ENCODE data around the gene COL23A1. TPM values are rescaled to one million over a fixed set of nuclear protein-coding genes. Genes with fewer than 3 reads are reported as not detected.

COL23A1 gene
- total RNA-seq, 1 experiment from 2014 or later, result not detected

DNA sequence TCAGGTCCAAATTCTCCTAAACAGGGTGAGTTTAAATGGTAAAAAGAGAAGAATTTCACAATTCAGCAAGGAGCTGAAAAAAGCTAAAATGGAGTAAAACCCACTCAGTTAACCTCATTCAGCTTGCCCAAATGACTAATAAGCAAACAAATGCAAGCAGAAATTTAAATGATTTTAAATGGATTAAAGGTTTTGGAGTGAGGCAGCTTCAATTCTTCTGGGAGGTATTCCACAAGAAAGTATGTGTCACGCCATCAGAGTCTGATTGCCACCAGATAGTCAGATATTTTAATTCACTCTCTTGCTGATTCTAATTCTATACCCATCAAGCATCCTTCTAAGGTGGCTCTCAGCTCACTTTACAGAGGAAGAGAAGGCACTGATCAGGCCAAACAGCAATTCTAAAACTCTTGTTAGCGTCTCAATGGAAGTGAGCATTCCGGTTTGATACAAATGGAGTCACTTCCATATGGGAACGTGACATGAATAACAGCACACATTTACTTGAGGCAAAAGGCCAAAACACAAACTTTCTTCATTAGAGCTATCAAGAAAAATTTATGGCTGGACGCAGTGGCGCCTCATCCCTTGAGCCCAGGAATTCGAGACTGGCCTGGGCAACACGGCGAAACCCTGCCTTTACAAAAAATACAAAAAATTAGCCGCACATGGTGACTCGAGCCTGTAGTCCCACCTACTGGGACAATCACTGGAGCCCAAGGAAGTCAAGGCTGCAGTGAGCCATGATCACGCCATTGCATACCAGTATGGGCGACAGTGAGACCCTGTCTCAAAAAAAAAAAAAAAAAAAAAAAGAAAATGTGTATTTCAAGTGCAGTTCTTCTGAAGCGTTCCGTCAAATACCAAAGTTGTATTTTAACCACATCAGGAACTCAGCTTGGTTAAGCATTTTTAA is 34.7 kb upstream of the COL23A1 start:
- H3K4me1 Mint-ChIP-seq (ENCODE audit: low read depth, unreplicated experiment), result peaks cover 6% of the 10 kb centered on the region
- no peak for DNase-seq
- peaks cover 42% of the 10 kb centered on the region for H3K36me3 Mint-ChIP-seq (ENCODE audit: insufficient read depth, unreplicated experiment)
- H3K27me3 Mint-ChIP-seq (ENCODE audit: unreplicated experiment), result no peaks in the 10 kb centered on the region
- peak overlapping the region; percentile 100 for H3K4me3 Mint-ChIP-seq (ENCODE audit: low read depth, unreplicated experiment)
- peak overlapping the region; percentile 99 for H3K27ac Mint-ChIP-seq (ENCODE audit: unreplicated experiment)
- intact Hi-C loops (cut with micrococcal nuclease; ENCODE audit: unreplicated experiment), result loop anchor here (2.0 kb wide), 1 partner anchor 18 kb away; no protein-coding TSS in a partner anchor
- CTCF ChIA-PET, result interaction anchor here (0.7 to 1.2 kb wide), 2 partner anchors 23 to 927 kb away, joined by 3 to 5 read pairs; no protein-coding TSS in a partner anchor
- TF ChIP-seq, protein P1, sequence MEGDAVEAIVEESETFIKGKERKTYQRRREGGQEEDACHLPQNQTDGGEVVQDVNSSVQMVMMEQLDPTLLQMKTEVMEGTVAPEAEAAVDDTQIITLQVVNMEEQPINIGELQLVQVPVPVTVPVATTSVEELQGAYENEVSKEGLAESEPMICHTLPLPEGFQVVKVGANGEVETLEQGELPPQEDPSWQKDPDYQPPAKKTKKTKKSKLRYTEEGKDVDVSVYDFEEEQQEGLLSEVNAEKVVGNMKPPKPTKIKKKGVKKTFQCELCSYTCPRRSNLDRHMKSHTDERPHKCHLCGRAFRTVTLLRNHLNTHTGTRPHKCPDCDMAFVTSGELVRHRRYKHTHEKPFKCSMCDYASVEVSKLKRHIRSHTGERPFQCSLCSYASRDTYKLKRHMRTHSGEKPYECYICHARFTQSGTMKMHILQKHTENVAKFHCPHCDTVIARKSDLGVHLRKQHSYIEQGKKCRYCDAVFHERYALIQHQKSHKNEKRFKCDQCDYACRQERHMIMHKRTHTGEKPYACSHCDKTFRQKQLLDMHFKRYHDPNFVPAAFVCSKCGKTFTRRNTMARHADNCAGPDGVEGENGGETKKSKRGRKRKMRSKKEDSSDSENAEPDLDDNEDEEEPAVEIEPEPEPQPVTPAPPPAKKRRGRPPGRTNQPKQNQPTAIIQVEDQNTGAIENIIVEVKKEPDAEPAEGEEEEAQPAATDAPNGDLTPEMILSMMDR (IDR thresholded peaks at IDR 0.05; ENCODE audit: unreplicated experiment), result no peak
- H3K9me3 Mint-ChIP-seq (ENCODE audit: low read depth, unreplicated experiment), result peaks cover 4% of the 10 kb centered on the region
- BruUV-seq (replicated peaks), result no TSS peak

DNA sequence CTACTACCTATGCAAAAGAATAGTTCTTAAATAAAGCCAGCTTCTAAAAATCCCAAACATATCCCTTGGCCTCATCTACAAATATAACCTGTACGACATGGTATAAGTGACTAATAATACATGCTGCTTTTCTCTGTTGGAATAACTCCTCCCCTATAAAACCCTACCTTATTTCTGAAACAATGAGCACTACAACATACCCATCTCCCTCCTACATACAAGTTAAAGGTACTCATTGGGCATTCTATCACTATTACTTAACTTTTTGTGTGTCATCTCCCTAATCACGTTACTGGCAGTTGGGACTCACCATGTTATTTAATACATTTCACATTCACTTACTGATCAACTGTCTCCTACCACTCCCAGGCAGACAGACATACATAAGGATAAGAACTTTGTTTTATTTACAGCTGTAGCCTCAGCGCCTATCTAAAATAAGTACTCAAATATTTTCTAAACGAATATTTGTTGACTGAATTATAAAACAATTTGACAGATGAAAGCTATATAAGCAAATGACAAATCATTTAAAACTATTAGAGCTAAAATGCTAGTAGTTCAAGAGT is 32.6 kb upstream of the COL23A1 start:
- CTCF ChIA-PET, result no interaction called here
- BruUV-seq (replicated peaks), result no TSS peak
- Mint-ChIP-seq H3K4me1 (ENCODE audit: low read depth, unreplicated experiment) (peaks cover 6% of the 10 kb centered on the region), H3K4me3 (ENCODE audit: low read depth, unreplicated experiment) (no peak overlapping the region), H3K9me3 (ENCODE audit: low read depth, unreplicated experiment) (peaks cover 4% of the 10 kb centered on the region), H3K27ac (ENCODE audit: unreplicated experiment) (no peak overlapping the region), H3K36me3 (ENCODE audit: insufficient read depth, unreplicated experiment) (peaks cover 46% of the 10 kb centered on the region), H3K27me3 (ENCODE audit: unreplicated experiment) (no peaks in the 10 kb centered on the region)
- no peak for DNase-seq
- TF ChIP-seq, protein P1 (IDR thresholded peaks at IDR 0.05; ENCODE audit: unreplicated experiment), result no peak
- intact Hi-C loops (cut with micrococcal nuclease; ENCODE audit: unreplicated experiment), result no loop called here

DNA sequence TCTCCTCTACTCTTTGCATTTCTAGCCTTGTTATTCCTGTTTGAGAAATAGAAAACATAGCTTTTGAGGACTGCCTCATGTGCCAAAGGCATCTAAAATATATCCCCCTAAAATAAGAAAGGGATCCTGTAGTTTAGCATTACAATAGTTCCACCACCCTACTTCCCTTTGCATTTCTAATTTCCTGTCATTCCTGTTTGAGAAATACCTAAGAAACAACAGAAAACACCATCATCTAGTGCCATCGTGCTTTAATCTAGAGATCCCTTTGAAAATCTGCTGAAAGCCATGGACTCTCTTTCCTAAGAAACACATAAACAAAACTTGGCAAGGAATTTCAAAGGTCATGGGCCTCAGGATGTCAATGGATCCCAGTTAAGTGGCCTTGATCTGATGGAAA is 29.2 kb upstream of the COL23A1 start:
- intact Hi-C loops (cut with micrococcal nuclease; ENCODE audit: unreplicated experiment), result no loop called here
- Mint-ChIP-seq H3K4me1 (ENCODE audit: low read depth, unreplicated experiment) (peaks cover under 1% of the 10 kb centered on the region), H3K4me3 (ENCODE audit: low read depth, unreplicated experiment) (no peak overlapping the region), H3K27me3 (ENCODE audit: unreplicated experiment) (no peaks in the 10 kb centered on the region), H3K36me3 (ENCODE audit: insufficient read depth, unreplicated experiment) (peaks cover 39% of the 10 kb centered on the region), H3K9me3 (ENCODE audit: low read depth, unreplicated experiment) (no peaks in the 10 kb centered on the region), H3K27ac (ENCODE audit: unreplicated experiment) (no peak overlapping the region)
- TF ChIP-seq, protein P1 (IDR thresholded peaks at IDR 0.05; ENCODE audit: unreplicated experiment), result no peak
- no TSS peak for BruUV-seq (replicated peaks)
- DNase-seq, result no peak
- CTCF ChIA-PET, result no interaction called here

DNA sequence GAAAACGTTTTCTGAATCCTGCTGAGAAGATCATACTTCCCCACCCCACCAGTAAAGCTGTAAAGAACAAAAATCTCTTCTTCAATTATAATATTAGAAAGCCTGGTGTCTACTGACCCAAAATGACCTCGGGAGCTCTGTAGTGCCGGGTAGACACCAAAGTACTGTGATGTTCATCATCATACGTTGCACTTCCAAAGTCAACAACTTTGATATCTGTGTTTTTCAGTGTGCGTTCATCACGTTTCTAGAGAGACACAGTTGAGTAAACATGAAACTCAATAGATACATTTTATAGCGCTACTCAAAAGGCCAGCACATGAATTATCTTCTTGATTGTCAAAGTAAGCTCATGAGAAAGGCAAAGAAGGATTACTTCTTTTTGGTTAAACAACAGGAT is 22.1 kb upstream of the COL23A1 start:
- CTCF ChIA-PET, result no interaction called here
- no peaks in the 10 kb centered on the region for H3K27me3 Mint-ChIP-seq (ENCODE audit: unreplicated experiment)
- no TSS peak for BruUV-seq (replicated peaks)
- H3K4me1 Mint-ChIP-seq (ENCODE audit: low read depth, unreplicated experiment), result no peaks in the 10 kb centered on the region
- H3K9me3 Mint-ChIP-seq (ENCODE audit: low read depth, unreplicated experiment), result peaks cover 3% of the 10 kb centered on the region
- H3K4me3 Mint-ChIP-seq (ENCODE audit: low read depth, unreplicated experiment), result no peak overlapping the region
- no peak overlapping the region for H3K27ac Mint-ChIP-seq (ENCODE audit: unreplicated experiment)
- peaks cover 52% of the 10 kb centered on the region for H3K36me3 Mint-ChIP-seq (ENCODE audit: insufficient read depth, unreplicated experiment)
- DNase-seq, result no peak
- intact Hi-C loops (cut with micrococcal nuclease; ENCODE audit: unreplicated experiment), result no loop called here
- TF ChIP-seq, protein P1 (IDR thresholded peaks at IDR 0.05; ENCODE audit: unreplicated experiment), result no peak
